HG02884 (cell line): Measurements from ENCODE around the gene TMEM91.
A peak's percentile ranks its signal among the peaks of the same experiment; 100 is the strongest.
"Not testable (repeated sequence)": the region's sequence is repeated elsewhere in the genome, so short reads cannot be mapped to it uniquely, and the experiment has no call there.

Experiments
- ATAC-seq: cut with Tn5 transposase; IDR thresholded peaks from one replicate; pipeline ENCODE4 v1.9.1; 2021; ENCODE audit warnings: mild to moderate bottlenecking, moderate library complexity; ENCODE audit not compliant: unreplicated experiment

Gene TMEM91

GRCh38 chr19:41373993-41374392 is 2.3 kb upstream of the TMEM91 start:
- ATAC-seq: no peak

- no peak for ATAC-seq
Observed at GRCh38 chr19:41376998-41377365, 649 bp downstream of the TMEM91 start.

- no peak for ATAC-seq
Observed at GRCh38 chr19:41377977-41378709, 1.8 kb downstream of the TMEM91 start.

- ATAC-seq: not testable (repeated sequence)
Observed at GRCh38 chr19:41381536-41381935, 5.2 kb downstream of the TMEM91 start.

GRCh38 chr19:41384351-41384750 is 8.0 kb downstream of the TMEM91 start:
- no peak for ATAC-seq

- no peak for ATAC-seq
Observed at GRCh38 chr19:41386442-41386841, 10.1 kb downstream of the TMEM91 start.

GRCh38 chr19:41391618-41392017 is 15.3 kb downstream of the TMEM91 start:
- ATAC-seq: no peak

- no peak for ATAC-seq
Observed at GRCh38 chr19:41392775-41393174, 16.4 kb downstream of the TMEM91 start.

GRCh38 chr19:41395355-41395754 is 19.0 kb downstream of the TMEM91 start:
- ATAC-seq: no peak

GRCh38 chr19:41397086-41398049 is 21.0 kb downstream of the TMEM91 start, which contains the start of the genes BCKDHA and EXOSC5:
Gene BCKDHA (plus strand): TSS chr19:41397818. CDS start chr19:41397828, 10 bp downstream.
Gene EXOSC5 (minus strand): TSS chr19:41397359. CDS start chr19:41397328, 31 bp downstream.
- peak; percentile 89 for ATAC-seq

GRCh38 chr19:41398050-41398418 is 21.7 kb downstream of the TMEM91 start:
- no peak for ATAC-seq

- ATAC-seq: no peak
Observed at GRCh38 chr19:41398598-41398997, 22.3 kb downstream of the TMEM91 start.

- ATAC-seq: no peak
Observed at GRCh38 chr19:41399091-41399490, 22.8 kb downstream of the TMEM91 start.

GRCh38 chr19:41399525-41399924 is 23.2 kb downstream of the TMEM91 start:
- ATAC-seq: no peak

GRCh38 chr19:41401483-41401882 is 25.1 kb downstream of the TMEM91 start:
- ATAC-seq: no peak

- ATAC-seq: no peak
Observed at GRCh38 chr19:41402010-41402409, 25.7 kb downstream of the TMEM91 start.

- no peak for ATAC-seq
Observed at GRCh38 chr19:41403181-41403970, 27.0 kb downstream of the TMEM91 start.

GRCh38 chr19:41405776-41406175 is 29.4 kb downstream of the TMEM91 start:
- ATAC-seq: no peak

GRCh38 chr19:41407271-41407670 is 30.9 kb downstream of the TMEM91 start:
- ATAC-seq: no peak

GRCh38 chr19:41408256-41408655 is 31.9 kb downstream of the TMEM91 start:
- no peak for ATAC-seq

- not testable (repeated sequence) for ATAC-seq
Observed at GRCh38 chr19:41408846-41409245, 32.5 kb downstream of the TMEM91 start.
